Right cardiac atrium (tissue), 5 donors: ENCODE data around the gene NOXRED1. TPM values are rescaled to one million over a fixed set of nuclear protein-coding genes. Genes with fewer than 3 reads are reported as not detected.

ENCODE experiments used
- ATAC-seq, 2 donors: fragments of 200-7000 bp; cut with Tn5 transposase; one replicate each; pipeline versions ENCODE4 v1.8.0 to v1.9.1; 2020; ENCODE audit warnings: moderate library complexity in 2 of 2, mild to moderate bottlenecking in 1 of 2
- DNase-seq, 3 donors: peaks; one replicate each; pipeline ENCODE4 v3.0.0-alpha.2; 2020
- H3K27ac ChIP-seq: one replicate; pipeline ENCODE4 v1.5.1; 2013; ENCODE audit warnings: mild to moderate bottlenecking, low read length, control low read depth, moderate library complexity
- H3K27me3 ChIP-seq: one replicate; pipeline ENCODE4 v1.6.1; 2013; ENCODE audit not compliant: control insufficient read depth, insufficient read depth
- H3K4me1 ChIP-seq: one replicate; pipeline ENCODE4 v1.6.1; 2013; ENCODE audit warnings: low read length; ENCODE audit not compliant: control insufficient read depth, insufficient read depth
- H3K4me3 ChIP-seq: one replicate; pipeline ENCODE4 v1.5.1; 2013; ENCODE audit warnings: low read length, control low read depth
- H3K9me3 ChIP-seq: one replicate; pipeline ENCODE4 v1.6.1; 2013; ENCODE audit warnings: low read length; ENCODE audit not compliant: control insufficient read depth
- WGBS: extraction: QIAGEN DNeasy Blood & Tissue Kit; methylation state at CpG from one replicate; pipeline ENCODE4 v1.1.7; 2013; 5-methylcytosine and 5-hydroxymethylcytosine counted together
- intact Hi-C, 4 donors: fragments of 100-400 bp; cut with DNase I; formaldehyde crosslinking; loops; one replicate each; pipeline versions ENCODE4 v1.11.0 to v1.14.0; 2022 to 2023
- polyA plus RNA-seq: library from polyadenylated mRNA; stranded (reverse); fragments of 200-250 nt; gene quantifications from one replicate; pipeline ENCODE4 v1.2.3, GENCODE V29; 2013
- total RNA-seq, 4 donors: library from RNA; stranded (reverse); fragmentation: NEBNext Ultra II Directional; extraction: Animal tissue kit (Norgen Biotek cat#: 25700); gene quantifications; one replicate each; pipeline ENCODE4 v1.2.1, GENCODE V29; 2021
- donor health status: healthy with polysubstance abuse.
- donor health status: DM: no; HTN: yes; CAD: no.
- donor health status: DM: no; HTN: no; CAD: no.
- donor health status: DM: no; HTN: yes; CAD: no; lungs with severe emphysema.
- donor health status: DM: yes; HTN: yes; CAD: no.

Gene NOXRED1
- total and polyA plus RNA-seq, 5 donors, result 0.09 to 0.31 (median 0.24) TPM; not detected in 2

- ATAC-seq (no peak), DNase-seq (no peak)
- intact Hi-C loops, result no loop called here
- WGBS, result 79% methylated on average over 9 of the region's 9 CpGs
- no peak overlapping the region for H3K27ac ChIP-seq
- H3K4me3 ChIP-seq, result no peak overlapping the region
- no peaks in the 10 kb centered on the region for H3K27me3 ChIP-seq
- H3K4me1 ChIP-seq, result peaks cover 4% of the 10 kb centered on the region
- no peaks in the 10 kb centered on the region for H3K9me3 ChIP-seq
Measured at GRCh38 chr14:77375164-77375950, 48.0 kb downstream of the NOXRED1 start.

- DNase-seq, result no peak
- WGBS, result 61% methylated on average over 4 of the region's 4 CpGs
- H3K4me1 ChIP-seq, result peaks cover 2% of the 10 kb centered on the region
- ATAC-seq, result no peak
- H3K4me3 ChIP-seq, result no peak overlapping the region
- intact Hi-C loops, result no loop called here
- H3K27ac ChIP-seq, result no peak overlapping the region
- H3K9me3 ChIP-seq, result no peaks in the 10 kb centered on the region
- H3K27me3 ChIP-seq, result no peaks in the 10 kb centered on the region
Measured at GRCh38 chr14:77372304-77372841, 51.0 kb downstream of the NOXRED1 start.

- Histone ChIP-seq H3K27me3 (no peaks in the 10 kb centered on the region), H3K27ac (no peak overlapping the region), H3K4me1 (no peaks in the 10 kb centered on the region), H3K4me3 (no peak overlapping the region), H3K9me3 (no peaks in the 10 kb centered on the region)
- intact Hi-C loops, result no loop called here
- no peak for ATAC-seq
- 46% methylated on average over 1 of the region's 1 CpG for WGBS
- DNase-seq, result no peak
Measured at GRCh38 chr14:77369285-77369684, 54.0 kb downstream of the NOXRED1 start.

GRCh38 chr14:77364146-77364545 lies 59.2 kb downstream of the NOXRED1 start:
- no peak overlapping the region for H3K4me3 ChIP-seq
- intact Hi-C loops, result no loop called here
- no peak overlapping the region for H3K27ac ChIP-seq
- H3K27me3 ChIP-seq, result no peaks in the 10 kb centered on the region
- DNase-seq (no peak), ATAC-seq (no peak)
- WGBS, result 89% methylated on average over 3 of the region's 3 CpGs
- H3K9me3 ChIP-seq, result no peaks in the 10 kb centered on the region
- no peaks in the 10 kb centered on the region for H3K4me1 ChIP-seq

- 97% methylated on average over 1 of the region's 1 CpG for WGBS
- no peaks in the 10 kb centered on the region for H3K27me3 ChIP-seq
- DNase-seq (no peak), ATAC-seq (no peak)
- H3K4me3 ChIP-seq, result no peak overlapping the region
- no peak overlapping the region for H3K27ac ChIP-seq
- intact Hi-C loops, result no loop called here
- H3K9me3 ChIP-seq, result no peaks in the 10 kb centered on the region
- H3K4me1 ChIP-seq, result no peaks in the 10 kb centered on the region
Measured at GRCh38 chr14:77359626-77360025, 63.7 kb downstream of the NOXRED1 start.

GRCh38 chr14:77356899-77357298 lies 66.4 kb downstream of the NOXRED1 start:
- 91% methylated on average over 4 of the region's 4 CpGs for WGBS
- ATAC-seq, result no peak
- intact Hi-C loops, result no loop called here

GRCh38 chr14:77355811-77356210 lies 67.5 kb downstream of the NOXRED1 start:
- ATAC-seq (no peak), DNase-seq (no peak)
- H3K9me3 ChIP-seq, result no peaks in the 10 kb centered on the region
- H3K27ac ChIP-seq, result no peak overlapping the region
- no peaks in the 10 kb centered on the region for H3K27me3 ChIP-seq
- WGBS, result 94% methylated on average over 4 of the region's 4 CpGs
- intact Hi-C loops, result no loop called here
- no peak overlapping the region for H3K4me3 ChIP-seq
- H3K4me1 ChIP-seq, result no peaks in the 10 kb centered on the region

More at GRCh38 chr14:77356899-77357298, 66.4 kb downstream of the NOXRED1 start:
- no peaks in the 10 kb centered on the region for H3K4me1 ChIP-seq
- no peaks in the 10 kb centered on the region for H3K27me3 ChIP-seq
- no peak overlapping the region for H3K27ac ChIP-seq
- H3K9me3 ChIP-seq, result no peaks in the 10 kb centered on the region
- no peak for DNase-seq
- H3K4me3 ChIP-seq, result no peak overlapping the region

GRCh38 chr14:77353469-77354141 lies 69.7 kb downstream of the NOXRED1 start:
- ATAC-seq (no peak), DNase-seq (no peak)
- no peaks in the 10 kb centered on the region for H3K27me3 ChIP-seq
- H3K9me3 ChIP-seq, result no peaks in the 10 kb centered on the region
- H3K4me3 ChIP-seq, result no peak overlapping the region
- 91% methylated on average over 5 of the region's 5 CpGs for WGBS
- intact Hi-C loops, result no loop called here
- H3K27ac ChIP-seq, result no peak overlapping the region
- H3K4me1 ChIP-seq, result no peaks in the 10 kb centered on the region

- DNase-seq, result no peak
- H3K9me3 ChIP-seq, result no peaks in the 10 kb centered on the region
- 69% methylated on average over 3 of the region's 3 CpGs for WGBS
- no peaks in the 10 kb centered on the region for H3K4me1 ChIP-seq
- no peak for ATAC-seq
- H3K27ac ChIP-seq, result no peak overlapping the region
- no peak overlapping the region for H3K4me3 ChIP-seq
- H3K27me3 ChIP-seq, result no peaks in the 10 kb centered on the region
- intact Hi-C loops, result no loop called here
Measured at GRCh38 chr14:77347751-77348150, 75.6 kb downstream of the NOXRED1 start.

- ATAC-seq (no peak), DNase-seq (no peak)
- intact Hi-C loops, result no loop called here
- Histone ChIP-seq H3K4me3 (no peak overlapping the region), H3K9me3 (no peaks in the 10 kb centered on the region), H3K27me3 (no peaks in the 10 kb centered on the region), H3K4me1 (no peaks in the 10 kb centered on the region), H3K27ac (no peak overlapping the region)
- 93% methylated on average over 2 of the region's 2 CpGs for WGBS
Measured at GRCh38 chr14:77346495-77346894, 76.8 kb downstream of the NOXRED1 start.

GRCh38 chr14:77344377-77344996 lies 78.8 kb downstream of the NOXRED1 start:
- Histone ChIP-seq H3K27me3 (no peaks in the 10 kb centered on the region), H3K9me3 (no peaks in the 10 kb centered on the region), H3K4me1 (no peaks in the 10 kb centered on the region), H3K4me3 (no peak overlapping the region), H3K27ac (no peak overlapping the region)
- WGBS, result 91% methylated on average over 3 of the region's 3 CpGs
- intact Hi-C loops, result no loop called here
- ATAC-seq (no peak), DNase-seq (no peak)
